Measurements from ENCODE around the gene NT5M.

DNA sequence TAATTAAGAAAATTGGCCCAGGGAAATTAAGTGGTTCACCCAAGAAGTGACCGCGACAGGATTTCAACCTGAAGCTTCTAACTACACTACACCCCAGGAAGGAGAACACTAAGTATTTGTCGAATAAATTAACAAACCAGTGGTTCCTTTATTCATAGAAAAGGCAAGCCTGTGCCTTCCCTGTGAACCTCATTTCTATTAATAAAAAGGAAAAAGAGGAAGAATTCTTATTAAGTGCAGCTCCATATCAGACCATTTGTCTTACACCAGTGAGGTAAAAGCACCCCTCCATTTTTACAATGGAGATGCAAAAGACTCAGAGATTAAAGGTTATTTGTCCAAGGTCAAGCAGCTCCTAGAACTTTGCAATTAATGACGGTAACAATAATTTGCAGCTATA lies 23.9 kb upstream of the NT5M start:
- TF ChIP-seq, protein P1, sequence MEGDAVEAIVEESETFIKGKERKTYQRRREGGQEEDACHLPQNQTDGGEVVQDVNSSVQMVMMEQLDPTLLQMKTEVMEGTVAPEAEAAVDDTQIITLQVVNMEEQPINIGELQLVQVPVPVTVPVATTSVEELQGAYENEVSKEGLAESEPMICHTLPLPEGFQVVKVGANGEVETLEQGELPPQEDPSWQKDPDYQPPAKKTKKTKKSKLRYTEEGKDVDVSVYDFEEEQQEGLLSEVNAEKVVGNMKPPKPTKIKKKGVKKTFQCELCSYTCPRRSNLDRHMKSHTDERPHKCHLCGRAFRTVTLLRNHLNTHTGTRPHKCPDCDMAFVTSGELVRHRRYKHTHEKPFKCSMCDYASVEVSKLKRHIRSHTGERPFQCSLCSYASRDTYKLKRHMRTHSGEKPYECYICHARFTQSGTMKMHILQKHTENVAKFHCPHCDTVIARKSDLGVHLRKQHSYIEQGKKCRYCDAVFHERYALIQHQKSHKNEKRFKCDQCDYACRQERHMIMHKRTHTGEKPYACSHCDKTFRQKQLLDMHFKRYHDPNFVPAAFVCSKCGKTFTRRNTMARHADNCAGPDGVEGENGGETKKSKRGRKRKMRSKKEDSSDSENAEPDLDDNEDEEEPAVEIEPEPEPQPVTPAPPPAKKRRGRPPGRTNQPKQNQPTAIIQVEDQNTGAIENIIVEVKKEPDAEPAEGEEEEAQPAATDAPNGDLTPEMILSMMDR (IDR thresholded peaks at IDR 0.05) = no peak
- no peak for TF ChIP-seq POLR2A (IDR thresholded peaks at IDR 0.05)

Measured in heart left ventricle (tissue), 13 donors.